Adipose tissue (tissue), 3 donors: Measurements from ENCODE around the gene GRID2IP. TPM values are rescaled to one million over a fixed set of nuclear protein-coding genes. Genes with fewer than 3 reads are reported as not detected.
A peak's percentile ranks its signal among the peaks of the same experiment; 100 is the strongest.
"Not testable (repeated sequence)": the region's sequence is repeated elsewhere in the genome, so short reads cannot be mapped to it uniquely, and the experiment has no call there.

Experiments used
- H3K27ac ChIP-seq: one replicate; pipeline ENCODE4 v1.5.1; 2013; ENCODE audit warnings: low read depth, low read length
- WGBS, 3 donors: extraction: QIAGEN DNeasy Blood & Tissue Kit; methylation state at CpG; one replicate each; pipeline ENCODE4 v1.1.7; 2013; 5-methylcytosine and 5-hydroxymethylcytosine counted together
- polyA plus RNA-seq, 3 donors: library from polyadenylated mRNA; stranded (reverse); fragments of 200-250 nt; gene quantifications; one replicate each; pipeline ENCODE4 v1.2.3, GENCODE V29; 2013
- donor health status: healthy with polysubstance abuse.
- donor health status: Bipolar disorder and iron deficiency.
- donor health status: healthy.

The GRID2IP gene
- polyA plus RNA-seq, 3 donors = 0.03 to 0.37 (median 0.11) TPM

GRCh38 chr7:6475433-6476186 lies 75.7 kb downstream of the GRID2IP start:
- WGBS, 3 donors = 66 to 91% (median 90%) methylated on average over 3 of the region's 3 CpGs
- peak overlapping the region; percentile 5 for H3K27ac ChIP-seq

GRCh38 chr7:6465862-6466261 lies 85.4 kb downstream of the GRID2IP start:
- no peak overlapping the region for H3K27ac ChIP-seq
- WGBS, 3 donors = 93 to 97% (median 95%) methylated on average over 8 of the region's 8 CpGs

- WGBS, 3 donors = 77 to 88% (median 80%) methylated on average over 5 of the region's 5 CpGs
These were observed 87.7 kb downstream of the GRID2IP start for GRCh38 chr7:6463609-6464008.

GRCh38 chr7:6461946-6462550 lies 89.2 kb downstream of the GRID2IP start:
- 77 to 86% (median 83%) methylated on average over 4 of the region's 4 CpGs for WGBS, 3 donors
- no peak overlapping the region for H3K27ac ChIP-seq

More at GRCh38 chr7:6463609-6464008, 87.7 kb downstream of the GRID2IP start:
- H3K27ac ChIP-seq = not testable (repeated sequence)

DNA sequence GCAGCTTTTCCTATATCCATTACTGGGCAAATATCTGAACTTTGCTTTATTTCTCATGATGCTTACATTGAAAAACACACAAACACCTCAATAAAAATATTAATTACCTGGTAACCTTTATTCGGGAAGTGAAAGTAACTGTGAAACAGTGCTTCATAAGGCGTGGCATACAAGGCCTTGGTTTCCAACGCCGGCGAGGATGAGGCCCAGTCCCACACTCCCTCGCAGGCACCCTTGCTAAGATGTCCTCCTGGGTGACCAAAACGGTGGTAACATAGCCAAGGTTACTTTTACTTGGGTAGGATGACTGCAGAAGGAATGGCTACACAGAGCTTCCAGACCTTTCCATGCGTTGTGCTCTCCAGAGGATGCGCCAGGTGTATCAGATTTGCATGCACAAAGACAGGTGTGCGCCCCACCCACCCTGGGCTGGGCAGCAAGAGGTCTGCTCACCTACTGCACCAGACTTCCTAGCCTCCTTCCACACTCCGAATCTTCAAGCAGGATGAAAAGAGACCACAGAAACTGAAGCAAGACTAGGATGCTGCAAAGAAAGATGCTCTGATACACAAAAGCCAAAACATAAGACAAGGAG lies 90.2 kb downstream of the GRID2IP start:
- WGBS, 3 donors = 87 to 94% (median 92%) methylated on average over 11 of the region's 11 CpGs

DNA sequence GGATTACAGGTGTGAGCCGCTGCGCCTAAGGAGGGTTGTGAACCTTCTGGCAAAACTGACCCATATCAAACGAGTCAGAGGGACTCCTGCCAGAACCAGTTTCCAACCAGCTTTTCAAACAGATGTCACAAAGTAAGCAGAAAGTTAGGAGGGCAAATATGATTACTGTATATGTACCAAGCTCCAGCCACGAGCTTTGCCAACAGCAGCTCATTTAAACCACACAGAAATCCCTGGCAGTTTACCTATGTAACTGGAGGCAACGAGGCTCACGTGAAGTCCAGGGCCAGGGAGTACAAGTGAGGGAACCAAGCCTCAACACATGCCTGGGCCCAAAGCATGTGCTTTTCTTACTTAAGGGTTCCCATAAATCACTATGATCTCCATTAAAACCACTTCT lies 91.0 kb downstream of the GRID2IP start:
- no peak overlapping the region for H3K27ac ChIP-seq
- WGBS, 3 donors = 32 to 86% (median 80%) methylated on average over 6 of the region's 6 CpGs

More for the DNA sequence above, 90.2 kb downstream of the GRID2IP start:
- no peak overlapping the region for H3K27ac ChIP-seq

GRCh38 chr7:6458676-6459075 lies 92.6 kb downstream of the GRID2IP start:
- 87 to 88% (median 88%) methylated on average over 3 of the region's 3 CpGs for WGBS, 3 donors

GRCh38 chr7:6453734-6454133 lies 97.5 kb downstream of the GRID2IP start:
- 82 to 85% (median 83%) methylated on average over 4 of the region's 4 CpGs for WGBS, 3 donors
- no peak overlapping the region for H3K27ac ChIP-seq

More at GRCh38 chr7:6458676-6459075, 92.6 kb downstream of the GRID2IP start:
- not testable (repeated sequence) for H3K27ac ChIP-seq

DNA sequence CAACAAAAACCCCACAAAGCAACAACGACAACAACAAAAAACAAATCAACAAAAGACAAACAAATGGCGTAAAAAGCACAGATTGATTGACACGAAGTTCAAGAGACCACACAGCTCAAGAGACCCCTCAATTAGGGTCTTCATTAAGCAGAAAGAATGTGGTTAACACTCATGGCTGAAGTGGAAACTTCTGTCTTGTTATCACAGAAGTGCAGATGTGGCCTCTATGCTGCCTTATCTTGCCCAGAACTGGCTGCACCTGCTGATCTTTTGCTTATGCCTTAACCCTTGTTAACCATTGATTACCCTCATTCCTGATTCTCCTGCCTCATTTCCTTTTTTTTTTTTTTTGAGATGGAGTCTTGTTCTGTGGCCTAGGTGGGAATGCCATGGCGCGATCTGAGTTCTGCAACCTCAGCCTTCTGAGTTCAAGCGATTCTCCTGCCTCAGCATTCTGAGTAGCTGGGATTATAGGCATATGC lies 100.0 kb downstream of the GRID2IP start:
- 56 to 89% (median 84%) methylated on average over 6 of the region's 6 CpGs for WGBS, 3 donors
- no peak overlapping the region for H3K27ac ChIP-seq

- not testable (repeated sequence) for H3K27ac ChIP-seq
- 67 to 85% (median 75%) methylated on average over 9 to 10 of the region's 10 CpGs for WGBS, 3 donors
These were observed 100.7 kb downstream of the GRID2IP start for GRCh38 chr7:6450591-6450990.

DNA sequence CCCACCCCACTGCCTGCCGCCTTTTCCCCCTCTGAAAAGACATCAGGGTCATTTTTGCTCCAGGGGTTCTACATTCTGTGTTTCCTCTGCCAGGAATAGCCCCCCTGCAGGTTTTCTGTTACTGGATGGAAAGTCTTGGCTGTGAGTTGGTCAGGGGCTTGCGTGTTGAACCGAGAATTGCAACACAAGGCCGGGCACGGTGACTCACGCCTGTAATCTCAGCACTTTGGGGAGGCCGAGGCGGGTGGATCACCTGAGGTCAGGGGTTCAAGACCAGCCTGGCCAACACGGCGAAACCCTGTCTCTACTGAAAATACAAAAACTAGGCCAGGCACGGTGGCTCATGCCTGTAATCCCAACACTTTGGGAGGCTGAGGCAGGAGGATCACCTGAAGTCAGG lies 101.4 kb downstream of the GRID2IP start:
- 62 to 72% (median 70%) methylated on average over 9 to 11 of the region's 11 CpGs for WGBS, 3 donors
- not testable (repeated sequence) for H3K27ac ChIP-seq

GRCh38 chr7:6448943-6449543 lies 102.2 kb downstream of the GRID2IP start:
- H3K27ac ChIP-seq = no peak overlapping the region
- 73 to 91% (median 89%) methylated on average over 16 of the region's 16 CpGs for WGBS, 3 donors

- H3K27ac ChIP-seq = peak within 1 kb of the TSS; percentile 45
- WGBS, 3 donors = 0% methylated on average over 57 to 61 of the region's 61 CpGs
These were observed 103.6 kb downstream of the GRID2IP start, which contains the start of gene DAGLB for GRCh38 chr7:6447581-6448199. DAGLB (minus strand) TSS chr7:6447954; CDS start chr7:6447842, 112 bp downstream.

Other genes with a start within 250 kb of the GRID2IP start
- 1 to 10 TPM; 5.2 to 9.2 (median 5.6) TPM for gene FAM220A, start 202.5 kb downstream of the GRID2IP start, polyA plus RNA-seq
- 100 to 1,000 TPM in 2 of 3 donors, 10 to 100 TPM in 1; 84.0 to 187 (median 186) TPM for gene RAC1, start 176.9 kb downstream of the GRID2IP start, polyA plus RNA-seq
- gene DAGLB, start 103.5 kb downstream of the GRID2IP start, polyA plus RNA-seq = 1 to 10 TPM; 6.2 to 7.3 (median 7.2) TPM
- 10 to 100 TPM; 59.0 to 95.6 (median 85.8) TPM for gene KDELR2, start 67.3 kb downstream of the GRID2IP start, polyA plus RNA-seq
- gene ZDHHC4, start 26.0 kb upstream of the GRID2IP start, polyA plus RNA-seq = 10 to 100 TPM; 44.6 to 53.6 (median 45.3) TPM
- gene INTS15, start 38.6 kb upstream of the GRID2IP start, polyA plus RNA-seq = 10 to 100 TPM; 14.3 to 25.6 (median 18.7) TPM
- 1 to 10 TPM; 1.7 to 2.7 (median 2.0) TPM for gene ZNF853, start 64.1 kb upstream of the GRID2IP start, polyA plus RNA-seq
- 10 to 100 TPM; 11.1 to 20.4 (median 16.9) TPM for gene ZNF316, start 85.9 kb upstream of the GRID2IP start, polyA plus RNA-seq
- 10 to 100 TPM in 1 of 3 donors, 1 to 10 TPM in 2; 5.4 to 12.9 (median 7.1) TPM for gene ZNF12, start 155.5 kb upstream of the GRID2IP start, polyA plus RNA-seq
- gene RSPH10B2, start 202.6 kb upstream of the GRID2IP start, polyA plus RNA-seq = under 1 TPM in 2 of 3 donors, not detected in 1; 0.03 to 0.07 TPM